ENCODE data around the gene KLHL2. TPM values are rescaled to one million over a fixed set of nuclear protein-coding genes. Genes with fewer than 3 reads are reported as not detected.
"Not testable (repeated sequence)": the region's sequence is repeated elsewhere in the genome, so short reads cannot be mapped to it uniquely, and the experiment has no call there.

Gene KLHL2
- total RNA-seq, 4 donors from 2014 or later, result 3.6 to 7.9 (median 6.4) TPM

GRCh38 chr4:165256074-165256659 lies 48.8 kb downstream of the KLHL2 start:
- H3K27ac ChIP-seq; H3K9me3 ChIP-seq; intact Hi-C loops (cut with DNase I; ENCODE audit: low total_unique reads); ATAC-seq; in situ Hi-C loops (cut with MboI; ENCODE audit: low sequenced_read_pairs in 4 of 4); DNase-seq; H3K36me3 ChIP-seq; H3K4me1 ChIP-seq; H3K27me3 ChIP-seq; H3K4me3 ChIP-seq: not testable (repeated sequence)

GRCh38 chr4:165259776-165260175 lies 52.4 kb downstream of the KLHL2 start:
- H3K4me3 ChIP-seq; ATAC-seq; DNase-seq; intact Hi-C loops (cut with DNase I; ENCODE audit: low total_unique reads); H3K4me1 ChIP-seq; in situ Hi-C loops (cut with MboI; ENCODE audit: low sequenced_read_pairs in 4 of 4); H3K36me3 ChIP-seq; H3K27ac ChIP-seq; H3K9me3 ChIP-seq; H3K27me3 ChIP-seq: not testable (repeated sequence)

GRCh38 chr4:165262306-165262705 lies 54.9 kb downstream of the KLHL2 start:
- H3K4me1 ChIP-seq; ATAC-seq; DNase-seq; H3K4me3 ChIP-seq; H3K9me3 ChIP-seq; H3K27ac ChIP-seq; intact Hi-C loops (cut with DNase I; ENCODE audit: low total_unique reads); H3K27me3 ChIP-seq; in situ Hi-C loops (cut with MboI; ENCODE audit: low sequenced_read_pairs in 4 of 4); H3K36me3 ChIP-seq: not testable (repeated sequence)

- H3K36me3 ChIP-seq; in situ Hi-C loops (cut with MboI; ENCODE audit: low sequenced_read_pairs in 4 of 4); H3K27ac ChIP-seq; DNase-seq; H3K4me1 ChIP-seq; intact Hi-C loops (cut with DNase I; ENCODE audit: low total_unique reads); ATAC-seq; H3K27me3 ChIP-seq; H3K4me3 ChIP-seq; H3K9me3 ChIP-seq: not testable (repeated sequence)
Measured at GRCh38 chr4:165263466-165263865, 56.1 kb downstream of the KLHL2 start.

- DNase-seq; in situ Hi-C loops (cut with MboI; ENCODE audit: low sequenced_read_pairs in 4 of 4): not testable (repeated sequence)
Measured at GRCh38 chr4:165269931-165270330, 62.6 kb downstream of the KLHL2 start.

GRCh38 chr4:165273443-165273842 lies 66.1 kb downstream of the KLHL2 start:
- H3K4me3 ChIP-seq; H3K27me3 ChIP-seq; H3K4me1 ChIP-seq; H3K27ac ChIP-seq; intact Hi-C loops (cut with DNase I; ENCODE audit: low total_unique reads); H3K9me3 ChIP-seq; H3K36me3 ChIP-seq; in situ Hi-C loops (cut with MboI; ENCODE audit: low sequenced_read_pairs in 4 of 4); DNase-seq; ATAC-seq: not testable (repeated sequence)

More at GRCh38 chr4:165269931-165270330, 62.6 kb downstream of the KLHL2 start:
- ATAC-seq; H3K36me3 ChIP-seq; H3K4me3 ChIP-seq; H3K27me3 ChIP-seq; intact Hi-C loops (cut with DNase I; ENCODE audit: low total_unique reads); H3K4me1 ChIP-seq; H3K9me3 ChIP-seq; H3K27ac ChIP-seq: not testable (repeated sequence)

- ATAC-seq; H3K27ac ChIP-seq; intact Hi-C loops (cut with DNase I; ENCODE audit: low total_unique reads); H3K27me3 ChIP-seq; H3K4me3 ChIP-seq; H3K36me3 ChIP-seq; DNase-seq; H3K9me3 ChIP-seq; H3K4me1 ChIP-seq; in situ Hi-C loops (cut with MboI; ENCODE audit: low sequenced_read_pairs in 4 of 4): not testable (repeated sequence)
Measured at GRCh38 chr4:165275357-165275756, 68.0 kb downstream of the KLHL2 start.

- H3K4me1 ChIP-seq; H3K4me3 ChIP-seq; H3K9me3 ChIP-seq; ATAC-seq; H3K27me3 ChIP-seq; intact Hi-C loops (cut with DNase I; ENCODE audit: low total_unique reads); H3K27ac ChIP-seq; DNase-seq; in situ Hi-C loops (cut with MboI; ENCODE audit: low sequenced_read_pairs in 4 of 4); H3K36me3 ChIP-seq: not testable (repeated sequence)
Measured at GRCh38 chr4:165279531-165279930, 72.2 kb downstream of the KLHL2 start.

GRCh38 chr4:165284697-165285096 lies 77.3 kb downstream of the KLHL2 start:
- ATAC-seq; H3K36me3 ChIP-seq; H3K4me3 ChIP-seq; H3K4me1 ChIP-seq; H3K27ac ChIP-seq; intact Hi-C loops (cut with DNase I; ENCODE audit: low total_unique reads); H3K9me3 ChIP-seq; H3K27me3 ChIP-seq; DNase-seq; in situ Hi-C loops (cut with MboI; ENCODE audit: low sequenced_read_pairs in 4 of 4): not testable (repeated sequence)

- H3K36me3 ChIP-seq; H3K4me3 ChIP-seq; DNase-seq; H3K27ac ChIP-seq; H3K9me3 ChIP-seq; in situ Hi-C loops (cut with MboI; ENCODE audit: low sequenced_read_pairs in 4 of 4); H3K4me1 ChIP-seq; H3K27me3 ChIP-seq; ATAC-seq; intact Hi-C loops (cut with DNase I; ENCODE audit: low total_unique reads): not testable (repeated sequence)
Measured at GRCh38 chr4:165286619-165287340, 79.4 kb downstream of the KLHL2 start.
